Neutrophil (primary cell): ENCODE measurements around the gene BCL2L13.

Experiments used
- H3K27ac ChIP-seq: fragments of 200-600 bp; sonication (generic); 2 replicates; pipeline ENCODE4 v1.5.1; 2016; ENCODE audit warnings: mild to moderate bottlenecking, moderate library complexity
- H3K27me3 ChIP-seq: fragments of 200-600 bp; sonication (generic); 2 replicates; pipeline ENCODE4 v1.6.0; 2016; ENCODE audit warnings: mild to moderate bottlenecking
- H3K36me3 ChIP-seq: fragments of 200-600 bp; sonication (generic); 2 replicates; pipeline ENCODE4 v1.5.1; 2017
- H3K4me1 ChIP-seq, 2 experiments: fragments of 200-600 bp in 1 of 2; sonication (generic) in 1 of 2; 1 replicate in 1 of 2; 2 replicates in 1 of 2; pipeline versions ENCODE4 v1.5.1 to v1.6.1; 2013 to 2016; ENCODE audit warnings: low read depth in 1 of 2, low read length in 1 of 2, mild to moderate bottlenecking in 1 of 2, moderate library complexity in 1 of 2; ENCODE audit not compliant: control insufficient read depth in 1 of 2, insufficient read depth in 1 of 2
- H3K4me3 ChIP-seq, 2 experiments: fragments of 200-600 bp in 1 of 2; sonication (generic) in 1 of 2; 1 replicate in 1 of 2; 2 replicates in 1 of 2; pipeline ENCODE4 v1.5.1; 2013 to 2016; ENCODE audit warnings: low read depth in 1 of 2, low read length in 1 of 2, mild to moderate bottlenecking in 1 of 2, moderate library complexity in 1 of 2
- H3K9me3 ChIP-seq: fragments of 200-600 bp; sonication (generic); 2 replicates; pipeline ENCODE4 v1.5.1; 2016
- CTCF ChIP-seq: fragments of 200-600 bp; sonication (generic); IDR thresholded peaks from 2 replicates; pipeline ENCODE4 v1.5.1; 2016; ENCODE audit warnings: antibody characterized with exemption

Gene BCL2L13

GRCh38 chr22:17772958-17773605, 134.5 kb downstream of the BCL2L13 start:
- H3K4me3 ChIP-seq = peak overlapping the region; percentile 87 to 99
- TF ChIP-seq CTCF = no peak
- H3K27ac ChIP-seq = peak overlapping the region; percentile 100
- H3K4me1 ChIP-seq = peaks cover 79 to 83% of the 10 kb centered on the region in 2 experiments
- H3K36me3 ChIP-seq = peaks cover 15% of the 10 kb centered on the region
- H3K27me3 ChIP-seq = no peaks in the 10 kb centered on the region
- H3K9me3 ChIP-seq = no peaks in the 10 kb centered on the region

- TF ChIP-seq CTCF = no peak
- H3K4me1 ChIP-seq = peaks cover 79 to 83% of the 10 kb centered on the region in 2 experiments
These were observed 135.1 kb downstream of the BCL2L13 start for GRCh38 chr22:17773606-17774205.

GRCh38 chr22:17774206-17774925, 135.8 kb downstream of the BCL2L13 start, which contains the start of gene BID:
TSS of gene BID (minus strand) at chr22:17774469. CDS start at chr22:17750116, 24,353 bp downstream.
- peaks cover 22% of the 10 kb centered on the region for H3K36me3 ChIP-seq
- H3K27ac ChIP-seq = peak within 1 kb of the TSS; percentile 100
- H3K4me3 ChIP-seq = peak within 1 kb of the TSS; percentile 87 to 99
- no peaks in the 10 kb centered on the region for H3K27me3 ChIP-seq
- H3K9me3 ChIP-seq = no peaks in the 10 kb centered on the region
- peaks cover 79 to 83% of the 10 kb centered on the region in 2 experiments for H3K4me1 ChIP-seq
- TF ChIP-seq CTCF = no peak

More at GRCh38 chr22:17773606-17774205, 135.1 kb downstream of the BCL2L13 start:
- no peaks in the 10 kb centered on the region for H3K27me3 ChIP-seq
- peaks cover 21% of the 10 kb centered on the region for H3K36me3 ChIP-seq
- H3K4me3 ChIP-seq = peak overlapping the region; percentile 87 to 99
- H3K27ac ChIP-seq = peak overlapping the region; percentile 100
- H3K9me3 ChIP-seq = no peaks in the 10 kb centered on the region

GRCh38 chr22:17774926-17775685, 136.5 kb downstream of the BCL2L13 start:
- Histone ChIP-seq H3K27me3 (no peaks in the 10 kb centered on the region), H3K4me1 (peaks cover 79 to 83% of the 10 kb centered on the region in 2 experiments), H3K27ac (peak overlapping the region; percentile 100), H3K36me3 (peaks cover 22% of the 10 kb centered on the region), H3K4me3 (peak overlapping the region; percentile 87 to 99), H3K9me3 (no peaks in the 10 kb centered on the region)
- no peak for TF ChIP-seq CTCF

- Histone ChIP-seq H3K9me3 (no peaks in the 10 kb centered on the region), H3K27me3 (no peaks in the 10 kb centered on the region), H3K4me3 (peak overlapping the region; percentile 75 to 87), H3K36me3 (peaks cover 17% of the 10 kb centered on the region), H3K4me1 (peaks cover 79 to 83% of the 10 kb centered on the region in 2 experiments), H3K27ac (peak overlapping the region; percentile 100)
- no peak for TF ChIP-seq CTCF
These were observed 137.4 kb downstream of the BCL2L13 start for GRCh38 chr22:17775781-17776465.
